Activated naive CD4-positive, alpha-beta T cell treated with anti-CD3 and anti-CD28 coated beads for 36 hours (primary cell): ENCODE measurements around the gene WNT11. TPM values are rescaled to one million over a fixed set of nuclear protein-coding genes. Genes with fewer than 3 reads are reported as not detected.

Experiments
- CTCF ChIA-PET: fragments of 350-600 bp; sonication (Branson Sonifier 250); formaldehyde crosslinking; loops from one replicate; lab custom pipeline; 2021; ENCODE audit warnings: antibody characterized with exemption; lab: Charles Lee
- DNase-seq: peaks from one replicate; pipeline ENCODE4 v3.0.0-alpha.2; 2020
- H3K27ac Mint-ChIP-seq: one replicate; pipeline ENCODE4 v1.8.0; 2021; ENCODE audit warnings: mild to moderate bottlenecking, mixed read lengths
- H3K27me3 Mint-ChIP-seq: one replicate; pipeline ENCODE4 v1.8.0; 2021; ENCODE audit warnings: low read depth, mixed read lengths
- H3K36me3 Mint-ChIP-seq: one replicate; pipeline ENCODE4 v1.8.0; 2021; ENCODE audit warnings: low read depth, mixed read lengths
- H3K4me1 Mint-ChIP-seq: one replicate; pipeline ENCODE4 v1.8.0; 2021; ENCODE audit warnings: low read depth, mixed read lengths
- H3K4me3 Mint-ChIP-seq: one replicate; pipeline ENCODE4 v1.8.0; 2021; ENCODE audit warnings: mild to moderate bottlenecking, moderate library complexity, mixed read lengths
- H3K9me3 Mint-ChIP-seq: one replicate; pipeline ENCODE4 v1.8.0; 2021; ENCODE audit warnings: mixed read lengths
- intact Hi-C: fragments of 100-400 bp; cut with micrococcal nuclease; formaldehyde crosslinking; loops from one replicate; pipeline ENCODE4 v1.15.1; 2023
- total RNA-seq, 2 experiments: library from RNA; stranded (reverse); gene quantifications; one replicate each; pipeline ENCODE4 v1.2.3, GENCODE V29; 2021

The WNT11 gene
- total RNA-seq, 2 experiments from 2014 or later = not detected

- Mint-ChIP-seq H3K9me3 (no peaks in the 10 kb centered on the region), H3K4me1 (no peaks in the 10 kb centered on the region), H3K27me3 (peaks cover 15% of the 10 kb centered on the region), H3K27ac (no peak overlapping the region), H3K4me3 (no peak overlapping the region), H3K36me3 (no peaks in the 10 kb centered on the region)
- CTCF ChIA-PET = no interaction called here
- DNase-seq = no peak
- intact Hi-C loops = no loop called here
Observed at GRCh38 chr11:76214968-76215548, 8.8 kb upstream of the WNT11 start.

DNA sequence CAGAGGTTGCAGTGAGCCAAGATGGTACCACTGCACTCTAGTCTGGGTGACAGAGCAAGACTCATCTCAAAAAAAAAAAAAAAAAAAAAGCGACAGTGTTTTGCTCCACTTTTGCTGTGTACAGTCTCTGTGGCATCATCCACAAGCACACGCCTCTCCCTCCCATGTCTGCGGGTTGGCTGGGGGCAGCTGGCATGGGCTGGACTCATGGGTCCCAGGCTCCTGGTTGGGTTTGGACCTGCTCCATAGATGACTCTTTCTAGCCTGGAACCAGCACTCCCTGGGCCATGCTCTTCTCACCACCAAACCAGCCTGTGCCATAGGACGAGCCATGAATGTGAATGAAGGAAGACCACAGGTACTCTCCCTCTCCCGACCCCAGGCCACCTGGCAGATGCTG, 7.9 kb upstream of the WNT11 start:
- Mint-ChIP-seq H3K4me1 (no peaks in the 10 kb centered on the region), H3K27ac (no peak overlapping the region), H3K27me3 (peaks cover 19% of the 10 kb centered on the region), H3K36me3 (no peaks in the 10 kb centered on the region), H3K4me3 (no peak overlapping the region), H3K9me3 (no peaks in the 10 kb centered on the region)
- DNase-seq = no peak
- CTCF ChIA-PET = no interaction called here
- intact Hi-C loops = no loop called here

- no peak for DNase-seq
- no peak overlapping the region for H3K27ac Mint-ChIP-seq
- CTCF ChIA-PET = interaction anchor here (0.9 to 2.0 kb wide), 3 partner anchors 12 to 468 kb away, joined by 3 to 5 read pairs (median 4); no protein-coding TSS in a partner anchor
- H3K4me3 Mint-ChIP-seq = no peak overlapping the region
- intact Hi-C loops = no loop called here
- H3K27me3 Mint-ChIP-seq = peaks cover 25% of the 10 kb centered on the region
- no peaks in the 10 kb centered on the region for H3K9me3 Mint-ChIP-seq
- peaks cover 4% of the 10 kb centered on the region for H3K4me1 Mint-ChIP-seq
- no peaks in the 10 kb centered on the region for H3K36me3 Mint-ChIP-seq
Observed at GRCh38 chr11:76212086-76213035, 6.1 kb upstream of the WNT11 start.

DNA sequence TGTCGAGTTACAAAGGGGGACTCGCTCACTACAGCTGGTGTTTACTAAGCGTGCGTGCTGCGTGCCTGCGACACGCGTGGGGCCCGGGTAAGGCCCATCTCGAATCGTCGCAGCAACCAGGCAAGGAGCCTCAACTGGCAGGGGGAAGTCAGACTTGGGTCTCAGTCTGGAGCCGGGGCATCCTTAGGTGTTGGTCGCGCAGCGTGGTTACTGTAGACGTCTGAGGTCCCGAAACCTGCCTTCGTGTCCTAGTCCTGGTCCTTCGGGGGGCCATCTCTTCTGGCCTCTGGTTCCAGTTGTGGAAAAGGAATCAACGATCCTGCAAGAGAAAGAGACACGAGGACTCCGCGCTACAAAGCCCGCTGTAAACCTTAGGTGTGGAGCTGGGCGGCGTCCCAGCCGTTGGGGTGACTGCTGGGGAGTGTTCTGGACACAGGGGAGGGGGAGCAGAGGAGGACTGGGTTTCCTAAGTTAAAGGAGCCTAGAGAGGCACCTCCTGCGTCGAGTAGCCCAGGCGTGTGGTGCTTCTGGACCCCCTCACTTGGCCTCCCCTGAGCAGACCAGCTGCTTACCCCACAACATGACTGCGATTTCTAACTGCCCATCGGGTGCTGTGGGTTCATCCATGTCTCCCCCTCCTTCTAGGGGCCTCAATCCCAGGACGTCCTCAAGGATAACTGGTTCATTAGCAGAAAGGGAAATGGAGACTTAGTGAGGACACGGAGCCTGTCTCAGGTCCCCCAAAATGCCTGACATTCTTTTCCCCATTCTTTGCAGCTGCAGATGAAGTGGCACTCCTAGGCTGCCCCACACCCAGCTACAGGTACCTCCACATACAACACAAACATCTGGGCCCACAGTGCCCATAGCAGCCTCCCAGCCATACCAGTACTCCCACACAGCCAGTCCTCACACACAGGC, 4.9 kb upstream of the WNT11 start:
- peaks cover 35% of the 10 kb centered on the region for H3K27me3 Mint-ChIP-seq
- no peaks in the 10 kb centered on the region for H3K36me3 Mint-ChIP-seq
- no peak for DNase-seq
- H3K27ac Mint-ChIP-seq = no peak overlapping the region
- CTCF ChIA-PET = interaction anchor here (1.0 to 5.0 kb wide), 3 partner anchors 13 to 469 kb away, joined by 4 to 73 read pairs (median 5); no protein-coding TSS in a partner anchor
- peaks cover 8% of the 10 kb centered on the region for H3K4me1 Mint-ChIP-seq
- H3K4me3 Mint-ChIP-seq = no peak overlapping the region
- intact Hi-C loops = no loop called here
- no peaks in the 10 kb centered on the region for H3K9me3 Mint-ChIP-seq

DNA sequence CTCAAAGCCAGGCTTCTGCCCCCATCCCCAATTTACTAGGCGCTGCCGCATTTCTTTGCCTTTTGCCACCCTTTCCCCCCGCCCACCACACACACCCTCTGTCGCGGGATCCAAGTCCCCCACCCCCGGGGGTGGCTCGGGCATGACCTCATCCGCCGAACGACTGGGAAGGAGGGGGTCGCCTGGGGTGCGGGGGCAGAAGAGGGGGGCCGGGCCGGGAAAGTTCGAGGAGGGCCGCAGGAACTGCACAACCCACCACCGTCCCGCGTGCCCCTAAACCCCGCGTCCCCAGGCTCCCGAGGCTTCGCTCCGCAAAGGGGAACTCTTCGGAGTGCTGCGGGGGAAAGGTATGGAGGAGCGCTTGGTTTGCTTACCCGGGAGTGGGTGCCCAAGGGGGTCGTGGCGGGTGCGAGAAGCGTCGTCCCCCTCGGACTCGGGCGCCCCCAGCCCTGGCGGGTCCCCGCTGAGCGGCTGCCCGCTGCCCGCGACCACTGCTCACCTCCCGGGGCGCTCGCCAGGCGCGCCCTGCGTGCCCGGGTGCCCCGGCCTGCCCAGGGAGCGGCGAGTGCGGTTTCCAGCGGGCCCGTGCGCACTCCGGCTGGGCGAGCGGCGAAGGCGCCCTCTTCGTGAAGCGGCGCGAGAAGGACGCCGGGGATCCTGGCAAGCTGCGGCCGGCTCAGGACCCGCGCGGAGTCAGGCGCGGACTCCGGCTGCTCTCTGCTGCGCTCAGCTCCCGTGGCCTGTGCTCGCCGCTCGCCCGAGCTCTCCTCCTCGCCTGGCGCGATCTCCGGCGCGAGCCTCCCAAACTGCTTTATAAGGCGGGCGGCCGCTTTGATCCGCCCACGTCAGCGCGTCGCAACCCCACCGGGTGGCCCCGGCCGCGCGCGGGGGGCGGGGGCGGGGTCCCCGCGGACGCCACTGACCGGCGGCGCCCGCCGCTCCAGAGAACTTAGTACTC, 4.0 kb upstream of the WNT11 start:
- H3K4me1 Mint-ChIP-seq = peaks cover 12% of the 10 kb centered on the region
- CTCF ChIA-PET = interaction anchor here (0.7 to 5.0 kb wide), 14 partner anchors 7 to 476 kb away, joined by 3 to 73 read pairs (median 8); no protein-coding TSS in a partner anchor
- peak; percentile 20 for DNase-seq
- peak overlapping the region; percentile 45 for H3K4me3 Mint-ChIP-seq
- intact Hi-C loops = loop anchor here (2.0 to 5.0 kb wide), 3 partner anchors 212 to 302 kb away; partner anchors contain the start of gene EMSY
- H3K27ac Mint-ChIP-seq = no peak overlapping the region
- H3K36me3 Mint-ChIP-seq = no peaks in the 10 kb centered on the region
- peaks cover 44% of the 10 kb centered on the region for H3K27me3 Mint-ChIP-seq
- no peaks in the 10 kb centered on the region for H3K9me3 Mint-ChIP-seq

DNA sequence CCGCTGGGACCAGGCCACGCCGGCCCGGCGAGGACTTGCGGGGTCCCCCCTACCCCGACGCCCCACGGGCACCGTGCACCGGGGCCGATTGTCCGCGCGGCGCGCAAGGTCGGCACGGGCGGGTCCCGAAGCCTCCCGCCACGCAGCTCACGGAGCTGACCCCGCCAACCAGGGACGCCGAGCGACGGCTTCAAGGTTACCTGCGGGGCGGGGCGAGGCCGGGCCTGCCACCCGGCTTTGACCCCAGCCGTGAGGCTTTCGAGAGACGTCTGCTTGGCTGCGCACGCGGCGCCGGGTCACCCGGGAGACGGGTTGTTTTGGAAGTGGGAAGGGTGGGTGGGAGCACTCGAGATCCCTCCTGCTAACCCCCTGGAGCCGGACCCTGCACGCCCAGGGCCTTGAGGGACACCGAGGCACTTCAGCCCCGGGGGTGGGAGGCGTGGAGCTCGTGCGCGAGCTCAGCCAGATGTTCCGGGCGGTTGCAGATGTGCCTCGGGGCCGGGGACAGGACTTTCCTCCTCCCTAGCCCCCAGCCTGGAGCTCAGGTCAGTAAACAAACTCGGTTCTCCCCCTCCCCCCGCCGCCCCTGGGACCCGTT, 3.2 kb upstream of the WNT11 start:
- Mint-ChIP-seq H3K36me3 (no peaks in the 10 kb centered on the region), H3K27ac (no peak overlapping the region), H3K27me3 (peaks cover 52% of the 10 kb centered on the region), H3K4me1 (peaks cover 12% of the 10 kb centered on the region), H3K4me3 (peak overlapping the region; percentile 45), H3K9me3 (no peaks in the 10 kb centered on the region)
- CTCF ChIA-PET = interaction anchor here (0.7 to 5.0 kb wide), 23 partner anchors 8 to 477 kb away, joined by 3 to 73 read pairs (median 6); no protein-coding TSS in a partner anchor
- intact Hi-C loops = loop anchor here (2.0 to 5.0 kb wide), 3 partner anchors 213 to 303 kb away; partner anchors contain the start of gene EMSY
- DNase-seq = peak; percentile 13

DNA sequence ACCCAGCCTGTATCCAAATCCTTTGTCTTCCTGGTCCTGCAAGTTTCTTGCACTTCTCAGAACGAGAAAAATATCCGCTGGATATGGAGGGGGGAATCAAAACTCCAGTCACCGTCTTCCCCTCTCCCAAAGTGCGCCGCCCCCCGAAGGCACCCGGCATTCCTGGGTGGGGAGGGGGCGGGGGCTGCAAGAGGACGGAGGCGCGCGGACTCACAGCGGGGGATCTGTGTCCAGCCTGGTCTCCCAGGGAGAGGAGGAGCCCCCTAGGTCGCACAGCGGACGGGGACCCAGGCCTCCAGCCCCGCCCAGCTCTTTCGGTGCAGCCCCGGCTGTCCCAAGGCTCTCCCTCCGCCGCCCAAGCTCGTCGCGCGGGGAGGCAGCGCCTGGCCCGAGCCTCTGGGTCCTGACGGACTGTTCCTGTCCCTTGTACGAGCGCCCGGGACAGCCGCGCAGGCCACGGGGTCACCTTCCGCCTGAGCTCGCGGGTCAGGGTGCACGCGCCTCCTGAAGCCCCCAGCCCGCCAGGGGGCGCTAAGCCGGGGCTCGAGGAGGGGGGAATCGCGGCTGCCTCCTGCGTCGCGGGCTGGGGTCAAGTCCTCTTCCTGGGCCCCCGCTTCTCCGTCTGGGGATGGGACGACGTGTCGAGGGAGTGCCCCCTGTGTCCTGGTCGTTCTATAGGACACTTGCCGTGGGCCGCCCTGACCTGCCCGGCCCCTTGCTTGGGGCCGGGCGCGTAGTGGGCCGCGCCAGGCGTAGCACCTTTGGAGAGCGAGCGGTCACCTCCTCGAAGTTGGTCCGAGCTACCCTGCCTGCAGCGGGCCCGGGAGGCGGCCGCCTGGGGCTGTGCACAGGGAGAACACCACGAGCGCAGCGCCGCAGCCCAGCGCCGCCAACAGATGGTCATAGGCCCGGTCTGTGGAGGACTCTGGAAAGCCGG, 2.4 kb upstream of the WNT11 start:
- intact Hi-C loops = loop anchor here (1.0 to 5.0 kb wide), 4 partner anchors 173 to 304 kb away; partner anchors contain the start of genes EMSY, GVQW3 and THAP12
- Mint-ChIP-seq H3K4me3 (peak overlapping the region; percentile 68), H3K27me3 (peaks cover 60% of the 10 kb centered on the region)

DNA sequence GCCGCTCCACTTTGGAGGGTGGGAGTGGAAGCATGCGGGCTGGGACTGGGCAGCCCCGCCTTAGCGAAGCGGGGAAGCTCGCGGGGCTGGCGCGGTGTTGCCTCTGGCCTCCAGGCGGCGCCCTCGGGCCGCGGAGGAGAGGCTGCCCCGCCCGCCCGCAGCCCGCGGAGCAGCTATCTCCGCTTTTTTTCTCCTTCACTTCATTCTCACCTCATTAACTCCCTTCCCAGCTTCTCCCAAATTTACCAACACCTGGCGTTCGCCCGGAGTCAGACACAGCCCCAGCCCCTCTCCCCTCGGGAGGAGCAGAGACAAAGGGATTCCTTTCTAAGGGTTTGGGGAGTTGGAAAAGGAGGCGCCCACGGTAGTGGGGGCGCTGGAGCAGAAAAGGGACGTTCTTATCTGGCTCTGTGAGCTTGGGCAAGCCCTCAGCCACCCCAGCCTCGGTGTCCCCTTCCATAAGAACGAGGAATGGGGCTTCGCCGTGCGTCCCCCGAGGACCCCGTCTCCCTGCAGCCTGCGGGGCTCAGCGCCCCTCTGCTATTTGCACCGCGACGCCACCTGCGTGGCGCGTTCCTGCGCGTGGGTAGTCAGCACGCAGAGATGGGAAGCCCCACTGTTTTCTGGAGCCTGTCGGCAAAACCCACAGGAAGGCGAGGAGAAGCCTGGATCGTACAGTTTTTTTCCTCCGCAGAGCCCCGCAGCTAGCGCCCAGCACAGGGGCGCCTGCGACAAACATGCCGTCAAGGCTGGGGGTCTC, 1.5 kb upstream of the WNT11 start:
- DNase-seq = peak; percentile 77
- H3K27me3 Mint-ChIP-seq = peaks cover 61% of the 10 kb centered on the region
- no peak overlapping the region for H3K27ac Mint-ChIP-seq
- peak overlapping the region; percentile 68 for H3K4me3 Mint-ChIP-seq
- H3K9me3 Mint-ChIP-seq = no peaks in the 10 kb centered on the region
- H3K4me1 Mint-ChIP-seq = peaks cover 12% of the 10 kb centered on the region
- CTCF ChIA-PET = interaction anchor here (0.6 to 5.0 kb wide), 52 partner anchors 10 to 1177 kb away, joined by 3 to 73 read pairs (median 4); partner anchors contain the start of gene GVQW3
- intact Hi-C loops = loop anchor here (1.0 to 5.0 kb wide), 7 partner anchors 27 to 473 kb away; partner anchors contain the start of genes EMSY, GVQW3 and THAP12
- H3K36me3 Mint-ChIP-seq = no peaks in the 10 kb centered on the region

More for the DNA sequence above, 2.4 kb upstream of the WNT11 start:
- Mint-ChIP-seq H3K36me3 (no peaks in the 10 kb centered on the region), H3K4me1 (peaks cover 12% of the 10 kb centered on the region), H3K27ac (no peak overlapping the region), H3K9me3 (no peaks in the 10 kb centered on the region)
- CTCF ChIA-PET = interaction anchor here (0.7 to 5.0 kb wide), 39 partner anchors 9 to 478 kb away, joined by 3 to 73 read pairs (median 6); no protein-coding TSS in a partner anchor
- peak; percentile 79 for DNase-seq

GRCh38 chr11:76206077-76206326, 300 bp downstream of the WNT11 start:
- Mint-ChIP-seq H3K27me3 (peaks cover 50% of the 10 kb centered on the region), H3K4me3 (peak overlapping the region; percentile 27), H3K27ac (no peak overlapping the region), H3K36me3 (no peaks in the 10 kb centered on the region), H3K4me1 (peaks cover 12% of the 10 kb centered on the region), H3K9me3 (no peaks in the 10 kb centered on the region)
- DNase-seq = no peak
- intact Hi-C loops = loop anchor here (1.0 to 5.0 kb wide), 4 partner anchors 216 to 475 kb away; no protein-coding TSS in a partner anchor
- CTCF ChIA-PET = no interaction called here
